ENCODE data around the gene SCAMP3. TPM values are rescaled to one million over a fixed set of nuclear protein-coding genes. Genes with fewer than 3 reads are reported as not detected.

SCAMP3 gene
- polyA plus RNA-seq, 1 donor from 2014 or later, result 34.6 TPM

DNA sequence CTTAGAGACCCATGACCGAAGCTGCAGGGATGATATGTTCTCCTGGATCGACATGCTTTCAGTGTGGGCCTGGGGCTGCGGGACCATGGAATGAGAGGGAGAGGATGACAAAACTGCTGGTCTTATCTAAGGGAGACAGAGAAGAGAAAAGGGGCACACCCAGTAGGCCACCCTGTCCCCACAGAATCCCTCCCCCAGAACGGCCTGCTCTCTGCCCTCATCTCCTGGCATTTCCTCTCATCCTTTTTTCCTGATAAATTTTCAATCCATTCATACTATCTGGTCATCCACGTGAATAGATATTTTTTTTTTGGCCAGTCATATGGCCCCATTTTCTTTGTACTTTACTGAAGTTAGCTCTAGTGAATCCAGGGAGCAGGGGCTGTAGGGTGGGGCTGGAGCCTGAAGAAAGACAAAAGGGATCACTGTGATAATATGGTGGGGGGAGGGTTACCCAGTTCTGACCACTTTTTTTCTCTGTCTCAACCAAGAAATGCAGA is 39.2 kb upstream of the SCAMP3 start, which contains the start of gene PKLR:
Gene PKLR (minus strand): TSS at position 97 of the 500 bp plus-strand sequence. CDS start 43 bp downstream, at position 54.
- H3K4me3 ChIP-seq (ENCODE audit: low read length), result no peak within 1 kb of the TSS
- no peaks in the 10 kb centered on the region for H3K9me2 ChIP-seq (ENCODE audit: insufficient read depth, low read length)
- no peaks in the 10 kb centered on the region for H3F3A ChIP-seq (ENCODE audit: insufficient read depth, low read length, poor library complexity, severe bottlenecking)
- no peak within 1 kb of the TSS for H3K9ac ChIP-seq (ENCODE audit: low read length)
- H2AFZ ChIP-seq (ENCODE audit: low read depth, low read length), result no peak within 1 kb of the TSS
- H3K4me2 ChIP-seq (ENCODE audit: low read length), result no peak within 1 kb of the TSS
- no peak within 1 kb of the TSS for H3K27ac ChIP-seq (ENCODE audit: low read length)
- H3K9me3 ChIP-seq (ENCODE audit: low read length), result no peaks in the 10 kb centered on the region
- no peaks in the 10 kb centered on the region for H3K36me3 ChIP-seq (ENCODE audit: insufficient read depth, low read length)
- H3K27me3 ChIP-seq (ENCODE audit: insufficient read depth, low read depth, low read length), result no peaks in the 10 kb centered on the region
- H3K79me2 ChIP-seq (replicated peaks; ENCODE audit: insufficient read depth, low read length), result no peaks in the 10 kb centered on the region
- TF ChIP-seq, protein P1, sequence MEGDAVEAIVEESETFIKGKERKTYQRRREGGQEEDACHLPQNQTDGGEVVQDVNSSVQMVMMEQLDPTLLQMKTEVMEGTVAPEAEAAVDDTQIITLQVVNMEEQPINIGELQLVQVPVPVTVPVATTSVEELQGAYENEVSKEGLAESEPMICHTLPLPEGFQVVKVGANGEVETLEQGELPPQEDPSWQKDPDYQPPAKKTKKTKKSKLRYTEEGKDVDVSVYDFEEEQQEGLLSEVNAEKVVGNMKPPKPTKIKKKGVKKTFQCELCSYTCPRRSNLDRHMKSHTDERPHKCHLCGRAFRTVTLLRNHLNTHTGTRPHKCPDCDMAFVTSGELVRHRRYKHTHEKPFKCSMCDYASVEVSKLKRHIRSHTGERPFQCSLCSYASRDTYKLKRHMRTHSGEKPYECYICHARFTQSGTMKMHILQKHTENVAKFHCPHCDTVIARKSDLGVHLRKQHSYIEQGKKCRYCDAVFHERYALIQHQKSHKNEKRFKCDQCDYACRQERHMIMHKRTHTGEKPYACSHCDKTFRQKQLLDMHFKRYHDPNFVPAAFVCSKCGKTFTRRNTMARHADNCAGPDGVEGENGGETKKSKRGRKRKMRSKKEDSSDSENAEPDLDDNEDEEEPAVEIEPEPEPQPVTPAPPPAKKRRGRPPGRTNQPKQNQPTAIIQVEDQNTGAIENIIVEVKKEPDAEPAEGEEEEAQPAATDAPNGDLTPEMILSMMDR (IDR thresholded peaks at IDR 0.05; ENCODE audit: poor library complexity, severe bottlenecking), result no peak
- no peaks in the 10 kb centered on the region for H4K20me1 ChIP-seq (ENCODE audit: insufficient read depth)

- no peaks in the 10 kb centered on the region for H3F3A ChIP-seq (ENCODE audit: insufficient read depth, low read length, poor library complexity, severe bottlenecking)
- H2AFZ ChIP-seq (ENCODE audit: low read depth, low read length), result no peak overlapping the region
- no peaks in the 10 kb centered on the region for H3K9me2 ChIP-seq (ENCODE audit: insufficient read depth, low read length)
- no peaks in the 10 kb centered on the region for H3K36me3 ChIP-seq (ENCODE audit: insufficient read depth, low read length)
- TF ChIP-seq SMC3 (conservative IDR thresholded peaks at IDR 0.05; ENCODE audit: poor library complexity), result no peak
- no peak for TF ChIP-seq MXI1 (conservative IDR thresholded peaks at IDR 0.05; ENCODE audit: poor library complexity, severe bottlenecking)
- no peak for TF ChIP-seq RAD21 (conservative IDR thresholded peaks at IDR 0.05)
- no peak for TF ChIP-seq EP300 (conservative IDR thresholded peaks at IDR 0.05; ENCODE audit: poor library complexity, severe bottlenecking)
- no peak for TF ChIP-seq POLR2AphosphoS5 (IDR thresholded peaks at IDR 0.05)
- TF ChIP-seq REST (IDR thresholded peaks at IDR 0.05; ENCODE audit: borderline replicate concordance), result no peak
- TF ChIP-seq TAF1 (IDR thresholded peaks at IDR 0.05; ENCODE audit: low read depth), result no peak
- TF ChIP-seq, protein P1 (IDR thresholded peaks at IDR 0.05; ENCODE audit: poor library complexity, severe bottlenecking), result no peak
- no peak for TF ChIP-seq EZH2 (IDR thresholded peaks at IDR 0.05; ENCODE audit: borderline replicate concordance, insufficient read depth, low read length, poor library complexity, severe bottlenecking)
- no peak overlapping the region for H3K9ac ChIP-seq (ENCODE audit: low read length)
- no peak overlapping the region for H3K4me2 ChIP-seq (ENCODE audit: low read length)
- H4K20me1 ChIP-seq (ENCODE audit: insufficient read depth), result no peaks in the 10 kb centered on the region
- H3K4me3 ChIP-seq (ENCODE audit: low read length), result no peak overlapping the region
- H3K27me3 ChIP-seq (ENCODE audit: insufficient read depth, low read depth, low read length), result peaks cover 5% of the 10 kb centered on the region
- H3K27ac ChIP-seq (ENCODE audit: low read length), result no peak overlapping the region
- H3K79me2 ChIP-seq (replicated peaks; ENCODE audit: insufficient read depth, low read length), result no peaks in the 10 kb centered on the region
- no peaks in the 10 kb centered on the region for H3K9me3 ChIP-seq (ENCODE audit: low read length)
Observed at GRCh38 chr1:155300553-155301329, 38.6 kb upstream of the SCAMP3 start.
